HG03108 (cell line): ENCODE measurements around the gene CTCF.

Experiments
- ATAC-seq: cut with Tn5 transposase; IDR thresholded peaks from one replicate; pipeline ENCODE4 v1.9.1; 2021; ENCODE audit warnings: moderate library complexity; ENCODE audit not compliant: unreplicated experiment

Gene CTCF

DNA sequence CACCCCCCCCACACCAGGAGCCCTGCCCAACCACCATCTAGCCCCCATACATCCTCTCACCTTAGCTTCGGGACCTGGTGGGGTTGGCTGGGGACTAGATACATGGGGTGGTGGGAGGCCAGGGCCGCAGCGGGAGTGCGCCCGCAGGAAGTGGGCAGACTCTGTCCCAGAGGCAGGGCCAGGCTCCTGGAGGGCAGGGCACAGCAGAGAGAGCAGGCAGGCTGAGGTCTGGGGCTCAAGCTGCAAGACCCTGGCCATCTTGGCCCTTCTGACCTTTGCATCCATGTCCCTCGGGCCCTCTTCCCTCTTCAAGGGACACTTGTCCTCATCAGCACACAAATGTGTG, 101.5 kb downstream of the CTCF start:
- ATAC-seq, result no peak

DNA sequence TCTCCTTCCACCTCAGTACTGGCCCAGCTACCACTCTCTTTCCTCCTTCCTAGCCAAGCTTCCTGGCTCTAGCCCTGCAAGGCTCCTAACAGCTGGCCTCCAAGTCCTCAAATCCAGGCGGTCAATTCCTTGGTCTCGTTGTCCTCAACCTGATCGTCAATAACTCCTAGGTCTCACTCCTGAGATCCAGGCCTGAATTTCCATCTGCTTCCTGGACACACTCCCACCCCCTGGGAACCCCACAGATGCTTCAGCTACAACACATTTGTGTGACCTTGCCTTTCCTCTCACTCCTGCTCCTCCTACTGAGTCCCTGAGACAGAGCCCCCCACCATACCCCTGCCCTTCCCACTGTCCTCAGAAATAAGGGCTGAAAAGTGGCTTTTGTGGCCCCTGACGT, 101.9 kb downstream of the CTCF start:
- no peak for ATAC-seq

DNA sequence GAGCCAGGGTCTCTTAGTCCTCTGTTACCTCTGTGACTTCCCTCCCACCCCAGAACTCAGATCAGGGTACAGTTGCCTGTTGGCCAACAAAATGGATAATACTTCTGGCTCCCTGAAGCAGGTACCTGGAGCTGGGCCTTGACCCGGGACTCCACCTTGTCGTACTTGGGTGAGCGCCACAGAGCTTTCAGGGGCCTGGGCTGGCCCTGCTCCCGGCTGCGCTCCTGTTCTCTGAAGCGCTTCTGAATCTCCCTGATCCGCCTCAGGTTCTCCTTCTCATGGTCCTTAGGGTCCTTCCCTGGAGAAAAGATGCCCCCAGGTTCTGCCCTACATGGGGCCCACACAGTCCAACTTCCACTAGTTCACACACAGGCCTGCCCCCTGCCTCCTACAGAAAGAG, 102.5 kb downstream of the CTCF start:
- ATAC-seq, result no peak

DNA sequence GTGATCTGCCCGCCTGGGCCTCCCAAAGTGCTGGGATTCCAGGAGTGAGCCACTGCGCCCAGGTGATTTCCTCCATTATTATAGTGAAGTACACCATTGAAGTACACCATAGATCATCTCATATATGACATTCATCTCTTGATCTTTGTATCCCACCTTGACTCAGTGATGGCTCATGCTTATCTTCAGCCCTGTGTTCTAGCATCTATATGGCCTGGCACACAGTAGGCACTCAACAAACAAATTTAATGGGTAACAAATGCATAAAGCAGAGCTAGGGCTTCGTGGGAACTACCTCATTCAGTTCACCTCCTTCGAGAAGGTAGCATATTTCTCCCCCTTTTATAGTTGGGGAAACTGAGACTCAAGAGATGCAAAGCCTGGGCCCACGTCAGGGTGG, 103.3 kb downstream of the CTCF start:
- ATAC-seq, result no peak

DNA sequence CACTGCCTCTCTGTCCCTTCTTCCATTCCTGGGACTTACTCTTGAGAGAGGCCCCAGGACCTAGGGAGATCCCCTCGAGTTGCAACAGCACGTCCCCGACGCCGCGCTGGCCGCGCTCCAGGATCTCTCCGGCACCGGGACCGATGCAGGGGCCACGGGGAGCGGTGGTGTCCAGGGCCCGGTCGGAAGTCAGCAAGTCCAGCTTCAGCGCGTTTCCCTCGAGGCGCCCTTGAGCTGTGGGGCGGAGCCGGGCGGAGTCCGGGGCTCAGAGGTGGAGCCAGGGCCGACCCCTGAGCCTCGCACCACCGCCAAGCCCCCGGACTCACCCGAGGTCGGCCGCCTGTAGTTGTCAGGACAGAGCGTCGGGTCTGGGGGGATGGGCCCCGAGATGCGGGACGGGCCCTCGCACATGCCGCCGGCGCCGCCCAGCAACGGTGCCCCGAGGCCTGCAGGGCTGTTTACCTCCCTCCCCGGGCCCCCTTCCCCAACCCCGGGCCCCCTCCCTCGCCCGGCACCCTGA, 103.8 kb downstream of the CTCF start:
- ATAC-seq, result no peak

DNA sequence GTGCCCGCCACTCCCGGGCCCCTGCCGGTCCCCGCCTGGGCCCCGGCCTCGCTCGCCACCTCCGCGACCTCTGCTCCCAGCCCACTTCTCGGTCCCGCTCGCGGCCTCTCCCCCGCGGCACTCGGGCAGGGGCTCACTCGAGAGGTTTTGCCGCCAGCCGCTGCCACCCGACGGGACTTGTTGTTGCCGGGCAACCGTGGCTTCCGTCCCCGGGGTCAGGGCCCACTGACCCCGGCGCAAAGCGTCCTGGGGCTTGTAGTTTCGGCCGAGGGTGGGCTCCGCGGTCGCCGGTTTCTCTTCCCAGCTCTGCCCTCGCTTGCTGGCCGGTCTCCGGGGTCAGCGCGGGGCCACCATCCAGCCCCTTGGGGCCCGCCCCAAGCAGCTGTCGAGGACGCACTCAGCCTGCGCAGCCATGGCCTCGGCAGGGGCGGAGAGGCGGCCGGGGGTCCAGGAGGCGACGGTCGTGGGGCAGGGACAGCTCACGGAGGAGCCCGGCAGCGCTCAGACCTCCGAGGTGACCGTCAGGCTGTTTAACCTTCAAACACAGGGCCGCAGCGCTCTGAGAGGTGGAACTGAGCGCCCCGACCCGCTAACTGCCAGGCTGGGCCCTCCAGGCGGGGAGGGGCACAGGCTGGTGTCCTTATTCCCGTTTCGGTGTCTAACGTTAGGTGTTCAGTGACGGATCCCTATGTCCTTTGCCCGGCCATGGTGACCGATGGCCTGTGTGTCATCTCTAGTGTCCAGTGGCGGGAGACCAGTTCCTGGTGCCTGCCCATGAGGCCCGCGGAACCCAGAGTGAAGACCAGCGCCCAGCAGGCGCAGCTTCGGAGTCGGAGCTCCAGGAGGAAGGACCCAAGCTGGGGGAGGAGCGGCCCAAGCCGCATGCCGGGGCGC, 104.5 kb downstream of the CTCF start, which contains the start of the genes C16orf86 and ENKD1:
TSS of gene C16orf86 (plus strand) at position 256 of the 894 bp plus-strand sequence. CDS start at position 413, 157 bp downstream.
TSS of gene ENKD1 (minus strand) at position 192 of the 894 bp plus-strand sequence. CDS start 308 bp downstream, outside the sequence.
- ATAC-seq, result peak; percentile 57

DNA sequence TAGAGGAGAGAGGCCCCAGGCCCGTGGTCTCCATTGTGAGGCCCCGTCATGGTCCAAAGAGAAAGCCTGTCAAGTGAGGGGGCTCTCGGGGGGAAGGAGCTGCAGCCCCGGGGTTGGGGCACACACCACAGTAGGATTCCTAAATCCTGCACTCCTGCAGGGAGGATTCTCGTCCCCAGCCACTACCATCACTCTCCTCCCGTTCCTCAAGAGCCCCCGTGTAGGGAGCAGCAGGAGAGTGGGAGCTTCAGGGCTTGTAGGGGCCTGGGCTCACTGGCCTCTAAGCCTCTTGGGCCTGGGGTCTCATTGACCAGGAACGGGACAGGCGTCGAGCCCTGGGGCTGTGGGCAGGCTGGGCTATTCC, 105.1 kb downstream of the CTCF start:
- ATAC-seq, result no peak

DNA sequence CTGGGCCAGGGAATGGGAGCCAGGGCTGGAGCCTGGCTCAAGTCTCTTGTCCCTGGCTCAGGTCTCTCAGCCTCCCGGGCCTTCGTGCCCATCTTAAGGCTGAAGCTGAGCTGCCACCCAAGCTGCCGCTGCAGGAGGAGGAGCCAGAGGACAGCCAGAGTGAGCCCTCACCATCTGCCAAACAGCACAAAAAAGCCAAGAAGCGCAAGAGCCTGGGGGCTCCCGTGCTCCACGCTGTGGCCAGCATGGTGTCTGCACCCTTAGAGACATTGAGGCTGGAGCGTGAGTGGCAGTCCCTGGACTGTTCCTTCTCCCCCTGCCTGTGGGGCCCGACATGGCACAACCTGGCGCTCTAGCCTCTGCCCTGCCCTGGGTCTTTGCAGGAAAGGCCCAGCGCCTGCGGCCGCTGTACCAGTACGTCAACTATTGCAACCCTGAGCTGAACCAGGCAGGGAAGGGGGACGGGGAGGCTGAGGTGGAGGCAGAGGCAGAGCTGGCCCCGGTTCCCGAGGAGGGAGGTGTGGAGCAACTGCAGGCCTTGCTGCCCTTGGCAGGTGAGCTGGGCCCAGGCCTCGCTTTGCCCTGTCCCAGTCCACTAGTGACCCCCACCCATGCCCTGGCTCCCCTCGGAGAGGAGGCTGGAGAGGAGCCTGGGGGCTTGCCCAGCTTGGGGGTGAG, 105.6 kb downstream of the CTCF start:
- peak; percentile 56 for ATAC-seq

DNA sequence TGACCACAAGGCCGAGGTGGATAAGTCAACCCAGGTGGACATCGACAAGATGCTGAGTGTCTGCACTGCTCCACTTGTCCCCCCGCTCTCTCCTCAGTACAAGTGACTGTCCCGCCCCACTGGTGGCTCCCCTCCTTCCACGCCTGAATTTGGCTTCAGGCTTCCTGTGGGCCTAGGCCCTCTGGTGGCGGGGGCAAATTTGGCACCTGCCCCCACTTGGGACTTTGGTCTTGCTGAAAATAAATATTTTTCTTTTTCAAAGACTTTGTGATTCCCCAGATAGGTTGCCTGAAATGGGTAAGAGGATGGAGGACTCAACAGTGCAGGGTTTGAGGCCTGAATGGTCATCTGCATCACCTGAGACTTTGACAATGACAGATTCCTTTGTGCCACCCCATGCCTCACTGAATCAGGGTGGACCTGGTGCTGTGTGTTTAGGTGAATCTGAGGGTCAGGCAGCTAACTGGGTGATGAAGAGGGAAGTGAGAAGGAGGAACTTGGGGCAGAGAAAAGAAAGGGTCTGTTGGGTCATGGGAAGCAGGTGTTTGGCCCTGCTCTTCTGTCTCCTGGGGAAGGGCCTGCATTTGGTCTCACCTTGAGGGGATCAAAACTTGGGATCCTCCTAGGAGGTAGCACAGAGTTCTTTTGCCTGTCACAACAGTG, 106.3 kb downstream of the CTCF start:
- no peak for ATAC-seq

DNA sequence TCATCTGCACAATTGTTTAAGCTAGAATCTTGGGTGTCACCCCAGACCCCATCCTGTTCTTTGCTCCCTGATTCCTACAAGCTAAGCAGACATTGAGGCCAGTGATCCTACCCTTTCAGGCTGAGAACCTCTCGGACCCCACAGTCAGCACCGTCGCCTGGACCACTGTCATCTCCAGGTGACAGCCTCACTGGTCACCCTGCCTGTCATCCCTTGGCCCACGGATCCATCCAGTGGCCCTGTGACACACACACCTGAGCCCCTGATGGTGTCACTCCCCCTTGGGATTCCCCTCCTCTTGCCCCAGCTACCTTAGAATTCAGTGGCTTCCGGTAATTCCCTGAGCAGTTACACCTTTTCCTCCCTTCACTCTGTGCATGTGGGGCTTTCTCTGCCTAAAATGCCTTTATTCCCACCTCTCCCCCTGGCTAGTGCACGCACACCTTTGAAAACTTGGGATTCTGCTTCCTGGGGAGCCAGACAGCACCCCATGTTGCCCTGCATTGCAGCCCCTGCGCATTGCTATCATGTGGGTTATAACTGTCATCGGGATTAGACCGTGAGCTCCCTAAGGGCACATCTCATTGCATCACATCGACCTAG, 107.3 kb downstream of the CTCF start:
- ATAC-seq, result no peak

DNA sequence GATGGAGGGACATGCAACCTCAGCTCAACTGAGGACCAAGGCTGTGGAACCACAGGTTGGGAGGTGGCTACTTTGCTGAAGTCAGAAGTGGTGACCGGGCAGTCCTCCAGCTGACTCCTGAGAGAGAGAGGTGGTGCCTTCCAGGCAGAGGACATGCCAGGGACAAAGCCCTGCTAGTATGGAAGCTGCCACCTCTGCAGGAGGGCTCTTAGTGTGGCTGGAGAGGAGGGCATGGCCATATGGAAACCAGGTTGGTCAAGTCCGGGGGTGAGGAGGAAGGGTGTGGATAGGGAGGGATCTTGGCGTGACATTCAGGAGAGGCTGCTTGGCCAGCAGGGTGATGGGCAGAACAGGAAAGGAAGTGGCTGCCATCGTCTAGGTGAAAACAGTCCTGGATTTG, 110.0 kb downstream of the CTCF start:
- no peak for ATAC-seq

DNA sequence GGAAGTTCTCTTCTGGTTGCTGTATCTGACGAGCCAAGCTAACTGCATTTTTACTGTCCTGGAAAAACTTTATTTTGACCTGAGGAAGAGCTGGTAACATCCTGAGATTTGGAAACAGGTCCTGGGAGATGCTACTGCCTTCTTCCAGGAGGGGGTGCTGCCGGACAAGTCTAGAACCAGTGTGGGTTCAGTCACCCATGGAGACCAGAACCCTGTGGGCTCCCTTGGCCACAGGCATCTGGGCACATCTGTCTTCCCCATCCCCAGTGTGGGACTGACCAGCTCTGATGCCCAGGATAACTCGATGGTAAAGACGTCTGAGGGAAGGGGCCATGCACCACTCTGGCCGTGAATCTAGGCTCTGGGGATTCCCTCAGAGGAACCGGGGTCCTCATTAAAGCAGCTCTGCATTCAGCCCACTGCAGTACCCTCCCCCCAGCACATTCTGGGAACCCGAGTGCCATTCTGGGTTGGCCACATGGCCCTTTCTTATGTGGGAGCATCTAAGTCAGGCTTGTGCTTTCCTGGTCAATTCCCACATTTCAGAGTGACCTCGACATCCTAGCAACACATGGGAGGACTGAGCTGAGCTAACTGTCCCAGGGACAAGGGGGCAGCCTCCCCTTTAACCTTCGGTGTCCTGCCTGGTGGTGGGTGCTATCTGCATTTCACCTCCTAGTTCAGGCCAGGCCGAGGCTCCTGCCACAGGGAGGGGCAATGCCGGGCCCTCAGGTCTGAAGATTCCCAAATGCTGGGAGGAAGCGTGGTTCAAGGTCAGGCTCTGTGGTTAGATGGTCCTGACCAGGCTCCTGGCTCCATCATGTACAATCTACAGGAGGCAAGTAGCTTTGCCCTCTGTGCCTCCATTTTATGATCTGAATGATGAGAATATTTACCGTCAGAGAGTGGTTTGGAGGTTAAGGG, 110.7 kb downstream of the CTCF start:
- no peak for ATAC-seq

DNA sequence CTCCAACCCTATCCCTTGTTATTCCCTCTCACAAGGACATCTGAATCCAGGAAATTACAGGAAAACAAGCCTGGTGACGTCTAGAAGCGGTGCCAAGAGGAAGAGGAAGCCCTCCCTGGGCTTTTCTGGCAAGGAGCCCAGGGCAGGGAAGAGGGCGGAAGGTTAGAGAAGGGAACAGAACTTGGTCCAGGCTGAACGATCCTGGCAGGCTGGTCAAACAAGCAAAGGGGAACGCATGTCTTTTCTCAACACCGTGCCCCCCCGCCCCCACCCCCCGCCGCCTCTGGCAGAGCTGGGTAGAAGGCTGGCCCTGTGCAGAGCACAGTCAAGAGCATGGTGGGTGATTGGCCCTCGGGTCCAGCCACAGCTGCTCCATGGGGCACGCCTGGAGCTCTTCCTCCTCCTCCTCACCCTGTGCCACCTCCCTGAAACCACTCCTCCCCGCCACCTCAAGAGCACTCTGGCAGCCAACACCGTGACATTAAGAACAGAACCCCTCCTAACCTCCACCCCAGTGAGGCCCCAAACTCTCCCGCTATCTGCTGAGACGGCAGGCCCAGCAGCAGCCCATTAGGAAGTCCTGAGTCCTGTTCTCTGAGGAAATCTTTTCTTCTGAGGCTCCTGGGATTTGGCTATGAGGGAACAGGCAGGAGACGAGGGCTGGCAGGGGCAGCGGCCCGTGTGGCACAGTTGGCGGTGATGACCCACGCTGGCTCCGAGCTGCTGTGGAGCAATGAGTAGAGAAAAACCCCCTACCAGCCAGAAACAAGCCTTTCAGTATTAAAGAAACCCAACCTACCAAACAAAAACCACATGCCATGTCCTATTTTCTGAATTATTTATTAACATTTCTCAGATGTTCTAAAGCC, 111.6 kb downstream of the CTCF start:
- no peak for ATAC-seq

DNA sequence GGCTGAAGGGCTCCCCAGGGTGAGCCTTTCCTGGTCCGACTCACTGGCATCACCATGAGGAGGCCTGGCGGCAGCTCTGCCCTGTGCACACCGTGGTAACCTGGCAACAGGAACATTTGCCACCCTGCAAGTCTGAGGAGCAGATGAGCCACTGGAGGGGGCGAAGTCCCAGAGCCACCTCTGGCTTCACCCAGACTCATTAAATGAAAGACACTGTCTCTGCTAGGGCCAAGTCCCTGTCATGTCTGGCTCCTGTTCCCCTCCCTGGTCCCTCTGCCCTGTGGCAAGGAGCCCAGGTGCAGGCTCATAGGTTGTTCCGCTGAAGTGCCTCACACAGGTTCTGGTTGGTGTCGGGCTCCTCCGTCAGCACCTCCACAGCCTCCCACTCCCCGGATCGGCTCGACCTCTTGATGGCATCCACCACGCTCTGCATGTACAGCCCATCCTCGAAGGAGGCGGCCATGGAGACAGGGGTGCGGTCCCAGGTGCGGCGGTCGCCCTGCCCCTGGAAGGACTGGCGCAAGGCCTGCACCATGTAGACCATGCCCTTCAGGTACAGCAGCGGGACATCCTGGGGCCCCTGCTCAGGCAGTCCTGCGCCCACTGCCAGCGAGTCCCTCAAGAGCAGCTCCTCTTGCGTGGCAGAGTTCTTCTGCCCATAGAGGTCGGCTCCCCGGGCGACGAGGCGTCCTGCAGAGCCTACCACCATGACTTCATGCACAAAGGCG, 112.7 kb downstream of the CTCF start:
- ATAC-seq, result no peak

DNA sequence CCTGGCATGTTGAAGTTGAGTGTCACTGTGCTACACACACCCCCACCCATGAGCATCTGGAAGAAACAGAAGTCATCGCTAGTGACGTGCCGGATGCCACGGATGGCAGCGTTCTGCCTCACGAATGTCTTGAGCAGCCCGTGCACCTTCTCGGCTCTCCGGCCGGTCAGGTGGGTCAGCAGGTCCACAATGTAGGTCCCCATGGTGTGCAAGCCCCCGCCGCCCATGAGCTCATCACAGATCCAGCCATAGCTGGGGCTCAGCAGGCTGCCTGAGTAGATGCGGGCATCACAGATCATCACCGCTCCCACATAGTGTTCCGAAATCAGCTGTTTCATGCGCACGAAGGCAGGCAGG, 113.2 kb downstream of the CTCF start:
- ATAC-seq, result no peak

DNA sequence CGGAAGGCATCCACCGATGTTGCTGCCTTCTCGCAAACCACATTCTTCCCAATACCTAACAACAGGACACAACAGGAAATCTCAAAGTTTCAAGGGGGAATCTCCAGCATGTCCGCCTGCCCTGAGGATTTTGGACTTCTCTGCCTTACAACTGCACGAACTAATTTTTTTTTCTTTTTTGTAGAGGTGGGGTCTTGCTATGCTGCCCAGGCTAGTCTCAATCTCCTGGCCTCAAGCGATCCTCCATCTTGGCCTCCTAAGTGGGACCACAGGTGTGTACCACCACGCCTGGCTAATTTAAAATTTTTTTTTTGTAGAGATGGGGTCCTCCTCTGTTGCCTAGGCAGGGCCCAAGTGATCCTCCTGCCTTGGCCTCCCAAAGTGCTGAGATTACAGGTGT, 113.7 kb downstream of the CTCF start:
- no peak for ATAC-seq

DNA sequence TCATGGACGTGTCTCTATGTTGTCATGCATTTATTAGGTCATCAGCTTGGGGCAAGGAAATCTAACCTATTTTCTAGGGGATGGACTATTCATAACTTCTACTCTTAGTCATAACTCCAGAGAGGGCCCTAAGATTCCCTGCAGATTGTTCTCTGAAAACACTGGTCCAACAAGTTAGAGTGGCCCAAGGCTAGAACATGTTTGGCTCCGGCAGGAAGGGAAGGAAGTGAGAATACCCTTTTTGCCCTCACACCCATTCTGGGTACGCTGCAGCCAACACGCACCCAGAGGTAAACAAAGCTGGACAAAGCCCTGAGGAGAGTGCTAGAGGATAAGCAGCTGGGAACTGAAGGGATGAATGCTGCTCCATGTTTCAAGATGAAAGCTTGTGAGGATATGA, 114.2 kb downstream of the CTCF start:
- ATAC-seq, result no peak

DNA sequence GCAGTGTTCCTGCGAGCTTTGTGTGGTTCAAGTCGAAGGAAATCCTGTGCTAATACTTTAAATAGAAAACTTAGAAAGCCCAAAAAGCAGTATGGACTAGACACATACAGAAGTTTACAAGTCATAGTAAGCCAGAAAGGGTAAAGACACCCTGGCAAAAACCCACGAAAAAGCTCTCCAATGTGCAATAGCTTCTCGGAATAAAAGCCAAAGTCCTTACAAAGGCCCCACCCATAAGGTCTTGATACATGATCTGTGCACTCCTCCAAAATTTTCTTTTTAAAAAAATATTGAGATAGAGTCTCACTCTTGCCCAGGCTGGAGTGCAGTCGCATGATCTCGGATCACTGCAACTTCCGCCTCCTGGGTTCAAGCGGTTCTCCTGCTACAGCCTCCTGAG, 114.6 kb downstream of the CTCF start:
- ATAC-seq, result no peak

DNA sequence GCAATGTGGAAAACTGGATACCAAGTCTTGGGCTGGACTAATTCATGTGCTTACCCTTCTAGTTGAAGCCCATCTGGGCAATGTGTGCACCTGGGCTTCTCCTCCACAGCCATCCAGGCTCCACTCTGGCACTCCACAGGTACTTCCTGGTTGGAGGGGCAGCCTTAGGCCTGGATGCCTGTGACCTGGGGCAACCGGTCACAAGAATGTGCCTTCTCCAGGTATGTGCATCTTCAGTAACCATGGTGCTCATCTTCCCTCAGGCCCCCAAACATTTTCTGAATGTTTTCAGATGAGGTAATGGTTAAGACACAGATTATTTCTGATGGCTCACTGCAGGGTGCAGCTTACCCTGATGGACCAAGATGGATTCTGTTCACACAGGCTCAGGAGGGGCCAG, 115.4 kb downstream of the CTCF start:
- ATAC-seq, result no peak
